Ovary (tissue), 9 donors: Measurements from ENCODE around the gene EIF5AL1. TPM values are rescaled to one million over a fixed set of nuclear protein-coding genes. Genes with fewer than 3 reads are reported as not detected.

ENCODE experiments used
- DNase-seq, 5 donors: peaks; one replicate each; pipeline ENCODE4 v3.0.0-alpha.2; 2019 to 2020
- H3K27ac ChIP-seq, 2 donors: fragments of 200-600 bp; one replicate each; pipeline versions ENCODE4 v1.5.1 to v1.8.0; 2019 to 2022
- H3K27me3 ChIP-seq: fragments of 200-600 bp; one replicate; pipeline ENCODE4 v1.8.0; 2022
- H3K36me3 ChIP-seq: fragments of 200-600 bp; sonication (generic); one replicate; pipeline ENCODE4 v1.5.1; 2019
- H3K4me1 ChIP-seq: one replicate; pipeline ENCODE4 v1.8.1; 2013; ENCODE audit warnings: mild to moderate bottlenecking, moderate library complexity; ENCODE audit not compliant: insufficient read depth
- H3K4me3 ChIP-seq: fragments of 200-600 bp; sonication (generic); one replicate; pipeline ENCODE4 v1.5.1; 2017
- H3K9me3 ChIP-seq, 2 donors: fragments of 200-600 bp in 1 of 2; sonication (generic) in 1 of 2; one replicate each; pipeline versions ENCODE4 v1.5.1 to v1.8.1; 2013 to 2019; ENCODE audit warnings: mild to moderate bottlenecking in 1 of 2, moderate library complexity in 1 of 2
- EP300 ChIP-seq: sonication (generic); formaldehyde crosslinking; IDR thresholded peaks from one replicate; pipeline ENCODE4 v1.6.1; 2017; ENCODE audit warnings: antibody characterized with exemption
- POLR2A ChIP-seq: fragments of 450-650 bp; IDR thresholded peaks from one replicate; pipeline ENCODE4 v1.6.1; 2017; ENCODE audit warnings: antibody characterized with exemption, mild to moderate bottlenecking, moderate library complexity
- WGBS, 3 donors: extraction: QIAGEN DNeasy Blood & Tissue Kit in 1 of 3; methylation state at CpG; one replicate each; pipeline versions ENCODE4 v1.1.5 to v1.1.7; 2013 to 2017; 5-methylcytosine and 5-hydroxymethylcytosine counted together
- intact Hi-C, 4 donors: fragments of 100-400 bp; cut with DNase I; formaldehyde crosslinking; loops; one replicate each; pipeline versions ENCODE4 v1.11.0 to v1.15.1; 2022 to 2023
- polyA plus RNA-seq, 2 donors: library from polyadenylated mRNA; stranded (reverse); fragments of 200-250 nt in 1 of 2; fragments of 350-450 nt in 1 of 2; fragmentation: Illumina TruSeq in 1 of 2; extraction: RNeasy Lipid Tissue Mini Kit (QIAGEN cat#74804) in 1 of 2; gene quantifications; one replicate each; pipeline ENCODE4 v1.2.3, GENCODE V29; 2013 to 2014
- total RNA-seq, 7 donors: library from RNA; depleted of rRNA in 2 of 7; stranded (reverse); fragments of >200 nt in 2 of 7; fragmentation: NEBNext Ultra II Directional in 3 of 7; extraction: Animal tissue kit (Norgen Biotek cat#: 25700) in 3 of 7; gene quantifications; one replicate each; pipeline versions ENCODE4 v1.1.0 to v1.2.4, GENCODE V29; 2016 to 2023
- TF ChIP-seq, protein P1 (sequence below), 3 donors: fragments of 450-650 bp in 2 of 3; fragments of 200-600 bp in 1 of 3; IDR thresholded peaks; one replicate each; pipeline versions ENCODE4 v1.5.1 to v1.8.0; 2016 to 2022; ENCODE audit warnings: antibody characterized with exemption in 3 of 3, mild to moderate bottlenecking in 1 of 3
- donor health status: DM: no; HTN: no; CAD: no; lungs with moderate emphysema.
- donor health status: DM: no; HTN: no; CAD: no.
- donor health status: Bipolar disorder and iron deficiency.
- donor health status: DM: yes; HTN: yes; CAD: no.
- donor health status: DM: no; HTN: no; CAD: no.
- donor health status: DM: yes; HTN: yes; CAD: no.

Gene EIF5AL1
- total and polyA plus RNA-seq, 9 donors, result 0.10 to 0.72 (median 0.23) TPM; not detected in 1

DNA sequence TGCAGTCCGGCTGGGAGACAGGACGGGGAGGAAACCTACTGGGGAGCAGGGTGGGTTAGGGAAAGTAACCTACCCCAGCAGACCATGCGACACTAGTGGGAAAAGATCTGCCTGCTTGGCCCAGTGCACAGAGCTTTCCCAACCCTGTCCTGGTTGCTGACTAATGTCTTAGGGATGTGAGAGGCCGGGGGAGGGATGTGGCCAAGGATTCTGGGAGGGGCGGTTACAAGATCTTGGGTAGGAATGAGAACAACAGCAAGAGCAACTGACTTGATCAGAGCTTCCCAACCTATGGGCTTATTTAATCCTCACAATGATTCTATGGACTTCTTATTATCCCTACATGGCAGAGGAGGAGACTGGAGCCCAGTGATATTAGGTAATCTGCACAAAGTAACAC is 24.0 kb upstream of the EIF5AL1 start:
- intact Hi-C loops, result no loop called here
- TF ChIP-seq POLR2A, result no peak
- no peak for TF ChIP-seq EP300
- TF ChIP-seq, protein P1, sequence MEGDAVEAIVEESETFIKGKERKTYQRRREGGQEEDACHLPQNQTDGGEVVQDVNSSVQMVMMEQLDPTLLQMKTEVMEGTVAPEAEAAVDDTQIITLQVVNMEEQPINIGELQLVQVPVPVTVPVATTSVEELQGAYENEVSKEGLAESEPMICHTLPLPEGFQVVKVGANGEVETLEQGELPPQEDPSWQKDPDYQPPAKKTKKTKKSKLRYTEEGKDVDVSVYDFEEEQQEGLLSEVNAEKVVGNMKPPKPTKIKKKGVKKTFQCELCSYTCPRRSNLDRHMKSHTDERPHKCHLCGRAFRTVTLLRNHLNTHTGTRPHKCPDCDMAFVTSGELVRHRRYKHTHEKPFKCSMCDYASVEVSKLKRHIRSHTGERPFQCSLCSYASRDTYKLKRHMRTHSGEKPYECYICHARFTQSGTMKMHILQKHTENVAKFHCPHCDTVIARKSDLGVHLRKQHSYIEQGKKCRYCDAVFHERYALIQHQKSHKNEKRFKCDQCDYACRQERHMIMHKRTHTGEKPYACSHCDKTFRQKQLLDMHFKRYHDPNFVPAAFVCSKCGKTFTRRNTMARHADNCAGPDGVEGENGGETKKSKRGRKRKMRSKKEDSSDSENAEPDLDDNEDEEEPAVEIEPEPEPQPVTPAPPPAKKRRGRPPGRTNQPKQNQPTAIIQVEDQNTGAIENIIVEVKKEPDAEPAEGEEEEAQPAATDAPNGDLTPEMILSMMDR (IDR thresholded peaks at IDR 0.05), result no peak
- DNase-seq, result peak; percentile 43 to 85 (median 72)
- Histone ChIP-seq H3K27me3 (no peaks in the 10 kb centered on the region), H3K4me3 (no peak overlapping the region), H3K27ac (no peak overlapping the region), H3K9me3 (no peaks in the 10 kb centered on the region), H3K36me3 (no peaks in the 10 kb centered on the region), H3K4me1 (peaks cover 7% of the 10 kb centered on the region)
- 19 to 49% (median 30%) methylated on average over 4 to 5 of the region's 5 CpGs for WGBS, 3 donors

DNA sequence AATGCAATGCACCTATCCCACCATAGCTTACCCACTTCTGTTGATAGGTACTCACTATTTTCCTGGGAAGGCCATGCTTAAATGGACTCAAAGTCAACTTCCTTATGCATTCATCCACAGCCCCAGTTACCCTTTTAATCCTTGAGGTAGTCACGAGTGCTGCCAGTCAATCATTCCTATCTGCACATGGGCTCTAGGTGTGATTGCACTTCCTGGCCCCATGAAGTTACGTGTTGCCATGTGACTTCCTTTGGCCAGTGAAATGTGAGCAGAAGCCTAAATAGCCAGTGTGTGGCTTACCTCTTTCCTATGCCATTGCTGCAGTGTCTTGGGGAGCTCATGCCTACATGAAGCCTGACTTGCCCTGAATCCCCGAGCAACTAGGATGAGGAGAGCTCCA is 23.5 kb upstream of the EIF5AL1 start:
- WGBS, 3 donors, result 86 to 98% (median 90%) methylated on average over 3 of the region's 3 CpGs
- Histone ChIP-seq H3K27me3 (no peaks in the 10 kb centered on the region), H3K36me3 (no peaks in the 10 kb centered on the region), H3K4me1 (peaks cover 7% of the 10 kb centered on the region), H3K27ac (no peak overlapping the region), H3K4me3 (no peak overlapping the region), H3K9me3 (no peaks in the 10 kb centered on the region)
- no peak for TF ChIP-seq POLR2A
- TF ChIP-seq, protein P1 (IDR thresholded peaks at IDR 0.05), result no peak
- TF ChIP-seq EP300, result no peak
- intact Hi-C loops, result no loop called here
- DNase-seq, result no peak

DNA sequence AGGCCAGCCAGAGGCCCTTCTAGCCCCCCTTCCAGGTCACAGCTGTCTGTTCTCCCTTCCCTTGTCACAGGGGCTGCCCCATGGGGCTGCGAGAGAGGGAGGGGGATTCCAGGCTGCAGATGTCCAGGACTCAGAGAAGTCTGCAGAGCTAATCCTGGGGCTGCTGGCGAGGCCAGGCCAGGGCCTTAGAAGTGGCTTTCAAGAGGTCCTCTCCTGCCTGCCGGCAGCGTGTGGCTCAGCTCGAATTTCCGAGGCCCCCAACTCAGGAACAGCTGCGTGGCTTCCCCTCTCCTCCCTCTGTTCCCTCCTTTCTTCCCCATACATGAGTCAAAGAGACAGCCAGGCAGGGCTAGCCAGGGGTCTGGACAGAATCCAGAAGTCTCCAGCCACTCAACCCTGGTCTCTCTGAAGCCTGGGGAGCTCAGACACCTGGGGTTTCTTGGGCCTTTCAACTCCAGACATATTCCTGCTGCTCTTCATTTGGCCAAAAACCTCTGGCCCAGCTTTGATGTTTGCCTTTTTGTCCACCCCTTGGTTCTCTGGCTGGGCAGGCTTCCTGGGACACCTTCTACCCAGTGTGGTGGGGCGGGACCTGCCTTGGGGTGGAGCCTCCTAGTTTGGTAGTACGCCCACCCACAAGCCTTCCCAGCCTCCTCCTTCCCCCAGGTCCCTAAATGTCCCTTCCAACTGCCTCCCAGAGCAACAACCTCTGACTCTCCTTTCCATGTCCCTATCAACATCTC is 21.8 kb upstream of the EIF5AL1 start:
- no peak for TF ChIP-seq POLR2A
- TF ChIP-seq EP300, result no peak
- TF ChIP-seq, protein P1 (IDR thresholded peaks at IDR 0.05), result no peak
- peak in 3 of 5 donors; percentile 56 to 75 (median 64) for DNase-seq
- WGBS, 3 donors, result 36 to 54% (median 43%) methylated on average over 9 of the region's 9 CpGs
- no peaks in the 10 kb centered on the region for H3K36me3 ChIP-seq
- no peaks in the 10 kb centered on the region for H3K27me3 ChIP-seq
- intact Hi-C loops, result loop anchor here in 1 of 4 donors (10.0 kb wide), 1 partner anchor 116 kb away; no protein-coding TSS in a partner anchor
- H3K4me1 ChIP-seq, result peaks cover 7% of the 10 kb centered on the region
- no peak overlapping the region for H3K4me3 ChIP-seq
- H3K9me3 ChIP-seq, result no peaks in the 10 kb centered on the region
- H3K27ac ChIP-seq, result no peak overlapping the region

DNA sequence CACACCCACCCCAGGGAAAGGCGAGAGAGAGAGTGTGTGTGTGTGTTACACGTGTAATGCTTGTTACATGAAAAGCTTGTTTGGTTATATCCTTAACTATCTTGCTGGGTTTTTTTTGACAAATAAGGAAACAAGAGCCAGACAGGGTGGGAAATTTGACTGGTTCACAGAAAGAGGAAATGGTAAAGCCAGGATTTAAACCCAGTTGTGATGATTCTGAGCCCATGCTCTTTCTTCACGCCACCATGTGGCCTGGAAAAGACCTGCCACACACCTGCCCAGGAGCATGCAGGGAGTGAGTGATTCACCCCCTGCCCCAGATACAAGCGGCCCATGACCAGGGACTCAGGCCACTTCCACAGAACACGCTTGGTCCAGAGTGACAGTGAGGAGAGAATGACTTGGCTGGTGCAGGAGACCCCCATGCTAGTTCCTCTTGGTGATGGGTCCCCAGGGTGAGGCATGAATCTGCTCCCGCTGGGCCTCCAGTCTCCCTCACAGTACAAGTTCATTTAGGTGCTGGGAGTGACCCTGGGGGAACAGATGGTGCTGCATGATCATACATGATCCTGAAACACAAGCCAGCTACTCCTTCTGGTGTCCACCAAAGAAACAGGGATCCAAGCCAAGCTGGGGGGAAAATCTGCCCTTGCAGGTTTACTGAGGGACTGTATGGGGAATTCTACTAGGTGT is 21.0 kb upstream of the EIF5AL1 start:
- TF ChIP-seq, protein P1 (IDR thresholded peaks at IDR 0.05), result no peak
- TF ChIP-seq EP300, result no peak
- TF ChIP-seq POLR2A, result no peak
- intact Hi-C loops, result loop anchor here in 1 of 4 donors (10.0 kb wide), 1 partner anchor 116 kb away; no protein-coding TSS in a partner anchor
- no peak for DNase-seq
- H3K36me3 ChIP-seq, result no peaks in the 10 kb centered on the region
- H3K27ac ChIP-seq, result no peak overlapping the region
- H3K4me3 ChIP-seq, result no peak overlapping the region
- WGBS, 3 donors, result 81 to 85% (median 82%) methylated on average over 6 of the region's 6 CpGs
- H3K4me1 ChIP-seq, result peaks cover 7% of the 10 kb centered on the region
- no peaks in the 10 kb centered on the region for H3K27me3 ChIP-seq
- H3K9me3 ChIP-seq, result no peaks in the 10 kb centered on the region
